ENCODE measurements around the gene MSANTD2.

Gene MSANTD2

GRCh38 chr11:124732230-124732629 is 68.0 kb downstream of the MSANTD2 start:
- DNase-seq (ENCODE audit: low spot score): no peak

- no peak for DNase-seq (ENCODE audit: low spot score)
Observed at GRCh38 chr11:124729571-124729970, 70.6 kb downstream of the MSANTD2 start.

GRCh38 chr11:124728134-124728533 is 72.1 kb downstream of the MSANTD2 start:
- DNase-seq (ENCODE audit: low spot score): no peak

DNA sequence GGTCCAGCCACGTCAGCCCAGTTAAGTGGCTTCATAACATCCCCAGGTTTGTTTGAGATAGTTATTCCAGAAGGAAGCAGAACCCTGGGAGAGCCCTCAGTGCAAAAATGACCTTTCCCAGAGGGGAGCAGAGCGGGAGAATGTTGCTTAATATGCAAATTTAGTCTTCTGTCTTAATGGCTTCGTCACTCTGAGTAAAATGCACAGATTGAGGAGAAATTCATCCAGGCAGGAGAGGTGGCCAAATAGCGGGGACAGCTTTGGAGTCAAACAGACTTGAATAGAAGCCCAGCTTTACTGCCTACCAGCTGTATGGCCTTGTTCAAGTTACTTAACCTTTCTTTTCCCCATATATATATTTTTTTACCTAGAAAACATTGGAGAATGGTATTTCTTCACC is 72.7 kb downstream of the MSANTD2 start:
- DNase-seq (ENCODE audit: low spot score): no peak

- DNase-seq (ENCODE audit: low spot score): peak; percentile 41
Observed at GRCh38 chr11:124725719-124726105, 74.5 kb downstream of the MSANTD2 start.

GRCh38 chr11:124724979-124725718 is 75.1 kb downstream of the MSANTD2 start:
- no peak for DNase-seq (ENCODE audit: low spot score)

- no peak for DNase-seq (ENCODE audit: low spot score)
Observed at GRCh38 chr11:124722176-124722575, 78.0 kb downstream of the MSANTD2 start.

GRCh38 chr11:124719534-124719933 is 80.7 kb downstream of the MSANTD2 start:
- no peak for DNase-seq (ENCODE audit: low spot score)

DNA sequence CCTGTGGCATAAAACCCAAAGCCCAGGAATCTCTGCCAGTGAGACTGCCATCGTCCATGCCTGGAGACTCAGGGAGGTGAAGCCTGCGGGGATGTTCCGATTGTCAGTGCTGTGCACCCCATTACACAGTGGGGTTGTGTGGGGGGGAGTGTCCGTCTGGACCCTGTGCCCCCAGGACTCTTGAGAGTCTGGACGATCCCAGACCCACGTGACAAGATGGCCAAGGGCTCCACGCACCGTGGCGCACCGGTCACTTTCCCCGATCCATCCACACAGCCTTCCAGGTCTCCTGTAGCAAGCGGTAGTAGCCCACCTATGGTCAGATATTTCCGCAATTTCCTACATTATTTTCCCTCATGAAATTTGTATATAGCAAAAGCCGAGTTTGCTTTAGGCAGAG is 81.4 kb downstream of the MSANTD2 start:
- DNase-seq (ENCODE audit: low spot score): no peak

DNA sequence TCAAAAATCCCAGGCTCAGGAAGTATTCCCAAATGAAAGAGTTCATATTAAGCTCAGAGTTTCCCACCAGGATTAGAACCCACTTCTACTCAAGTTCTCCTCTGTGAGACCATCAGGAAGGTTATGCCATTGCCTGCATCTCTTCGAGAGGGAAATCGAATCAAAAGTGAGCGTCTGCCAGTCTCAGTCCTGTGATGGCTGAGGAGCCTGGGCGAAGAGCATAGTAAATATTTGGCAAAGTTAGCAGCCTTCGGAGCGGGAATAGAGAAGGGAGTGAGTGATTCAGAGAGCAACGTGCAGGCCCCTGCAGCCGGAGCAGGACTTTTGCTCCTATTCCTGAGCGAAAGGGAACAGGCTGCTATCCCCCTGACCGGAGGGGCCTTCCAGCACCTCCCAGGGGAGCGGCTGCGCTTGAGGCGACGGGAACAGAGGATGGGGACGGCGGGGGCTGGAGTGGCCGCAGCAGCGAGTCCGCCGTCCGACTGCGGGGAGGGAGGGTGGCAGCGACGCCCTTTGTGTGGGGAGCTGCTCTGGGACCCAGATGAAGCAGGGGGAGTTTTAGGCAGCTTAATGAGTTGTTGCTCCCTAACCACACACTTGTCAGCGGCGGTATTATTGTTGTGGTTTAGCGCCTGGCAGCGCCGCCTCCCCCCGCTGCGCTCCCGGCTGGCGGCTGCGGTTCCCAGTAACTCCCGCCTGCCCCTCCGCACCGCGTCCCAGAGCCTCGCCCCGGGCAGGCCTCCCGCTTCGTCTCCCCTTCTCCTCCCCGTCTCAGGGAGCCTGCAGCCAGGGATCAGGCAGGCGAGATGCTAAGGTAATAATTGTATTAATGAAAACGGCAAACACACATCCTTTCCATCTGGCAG is 82.2 kb downstream of the MSANTD2 start:
- peak; percentile 71 for DNase-seq (ENCODE audit: low spot score)

DNA sequence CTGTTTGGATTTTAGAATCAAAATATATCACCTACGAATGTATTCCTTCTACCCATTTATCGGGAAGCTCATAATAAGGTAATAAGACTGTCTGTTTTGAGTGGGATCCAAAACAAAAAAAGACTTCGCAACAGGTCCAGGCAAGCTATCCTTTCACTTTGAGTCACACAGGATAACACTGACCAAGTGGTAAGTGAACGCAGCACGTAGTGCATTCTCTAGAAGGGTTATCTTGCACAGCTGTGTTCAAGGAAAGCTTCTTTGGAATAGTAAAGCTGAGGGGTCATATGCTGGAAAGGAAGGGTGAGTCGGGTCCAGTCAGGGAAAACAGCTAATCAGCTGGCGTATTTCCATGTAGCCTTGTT is 82.8 kb downstream of the MSANTD2 start:
- no peak for DNase-seq (ENCODE audit: low spot score)

GRCh38 chr11:124716591-124716990 is 83.6 kb downstream of the MSANTD2 start:
- no peak for DNase-seq (ENCODE audit: low spot score)

All from AG08396 (cell line).